ENCODE data around the gene SPSB4.

SPSB4 gene

DNA sequence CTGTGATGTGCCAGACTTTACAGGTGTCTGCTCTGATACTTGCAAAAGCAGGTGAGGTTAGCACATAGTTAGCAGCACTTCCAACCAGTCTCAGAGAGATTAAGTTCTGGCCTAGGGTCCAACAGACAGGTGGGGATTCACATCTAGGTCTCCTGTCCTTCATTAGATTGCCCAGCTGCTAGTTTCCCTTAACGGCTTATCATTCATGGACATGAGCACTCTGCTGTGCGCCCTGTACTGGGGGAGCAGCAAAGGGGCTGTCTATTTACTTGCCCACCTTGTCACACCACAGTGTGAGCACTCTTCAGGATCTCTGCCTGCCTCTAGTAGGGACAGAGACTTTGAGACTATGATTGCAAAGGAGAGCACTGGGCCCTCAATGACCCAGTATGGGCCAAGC lies 8.7 kb downstream of the SPSB4 start:
- TF ChIP-seq, protein P1, sequence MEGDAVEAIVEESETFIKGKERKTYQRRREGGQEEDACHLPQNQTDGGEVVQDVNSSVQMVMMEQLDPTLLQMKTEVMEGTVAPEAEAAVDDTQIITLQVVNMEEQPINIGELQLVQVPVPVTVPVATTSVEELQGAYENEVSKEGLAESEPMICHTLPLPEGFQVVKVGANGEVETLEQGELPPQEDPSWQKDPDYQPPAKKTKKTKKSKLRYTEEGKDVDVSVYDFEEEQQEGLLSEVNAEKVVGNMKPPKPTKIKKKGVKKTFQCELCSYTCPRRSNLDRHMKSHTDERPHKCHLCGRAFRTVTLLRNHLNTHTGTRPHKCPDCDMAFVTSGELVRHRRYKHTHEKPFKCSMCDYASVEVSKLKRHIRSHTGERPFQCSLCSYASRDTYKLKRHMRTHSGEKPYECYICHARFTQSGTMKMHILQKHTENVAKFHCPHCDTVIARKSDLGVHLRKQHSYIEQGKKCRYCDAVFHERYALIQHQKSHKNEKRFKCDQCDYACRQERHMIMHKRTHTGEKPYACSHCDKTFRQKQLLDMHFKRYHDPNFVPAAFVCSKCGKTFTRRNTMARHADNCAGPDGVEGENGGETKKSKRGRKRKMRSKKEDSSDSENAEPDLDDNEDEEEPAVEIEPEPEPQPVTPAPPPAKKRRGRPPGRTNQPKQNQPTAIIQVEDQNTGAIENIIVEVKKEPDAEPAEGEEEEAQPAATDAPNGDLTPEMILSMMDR (conservative IDR thresholded peaks at IDR 0.05; ENCODE audit: low read depth, low read length): no peak
- no peaks in the 10 kb centered on the region for H3K27me3 ChIP-seq (ENCODE audit: insufficient read depth, low read depth)
- no peaks in the 10 kb centered on the region for H3K4me1 ChIP-seq (ENCODE audit: low read depth, poor library complexity, severe bottlenecking)

GRCh38 chr3:141060327-141060726 lies 9.2 kb downstream of the SPSB4 start:
- H3K36me3 ChIP-seq (ENCODE audit: insufficient read depth): no peaks in the 10 kb centered on the region
- no peak overlapping the region for H2AFZ ChIP-seq (ENCODE audit: low read depth)
- no peak overlapping the region for H3K4me2 ChIP-seq
- H3K79me2 ChIP-seq (ENCODE audit: insufficient read depth, low read depth): no peaks in the 10 kb centered on the region
- no peak overlapping the region for H3K27ac ChIP-seq
- no peaks in the 10 kb centered on the region for H4K20me1 ChIP-seq (ENCODE audit: insufficient read depth)
- H3K27me3 ChIP-seq (ENCODE audit: insufficient read depth, low read depth): no peaks in the 10 kb centered on the region
- no peaks in the 10 kb centered on the region for H3K4me1 ChIP-seq (ENCODE audit: low read depth, poor library complexity, severe bottlenecking)
- H3K9ac ChIP-seq: no peak overlapping the region
- no peak overlapping the region for H3K4me3 ChIP-seq (IDR thresholded peaks at IDR 0.05; ENCODE audit: insufficient read depth, low read depth, low read length)
- TF ChIP-seq, protein P1 (conservative IDR thresholded peaks at IDR 0.05; ENCODE audit: low read depth, low read length): no peak

More for the DNA sequence above, 8.7 kb downstream of the SPSB4 start:
- Histone ChIP-seq H3K27ac (no peak overlapping the region), H3K9ac (no peak overlapping the region), H2AFZ (ENCODE audit: low read depth) (no peak overlapping the region), H3K79me2 (ENCODE audit: insufficient read depth, low read depth) (no peaks in the 10 kb centered on the region), H4K20me1 (ENCODE audit: insufficient read depth) (no peaks in the 10 kb centered on the region), H3K4me2 (no peak overlapping the region), H3K4me3 (IDR thresholded peaks at IDR 0.05; ENCODE audit: insufficient read depth, low read depth, low read length) (no peak overlapping the region), H3K36me3 (ENCODE audit: insufficient read depth) (no peaks in the 10 kb centered on the region)

- Histone ChIP-seq H3K27ac (no peak overlapping the region), H3K27me3 (ENCODE audit: insufficient read depth, low read depth) (no peaks in the 10 kb centered on the region), H2AFZ (ENCODE audit: low read depth) (no peak overlapping the region), H3K4me1 (ENCODE audit: low read depth, poor library complexity, severe bottlenecking) (no peaks in the 10 kb centered on the region), H3K4me2 (no peak overlapping the region), H3K9ac (no peak overlapping the region), H3K79me2 (ENCODE audit: insufficient read depth, low read depth) (no peaks in the 10 kb centered on the region), H3K4me3 (IDR thresholded peaks at IDR 0.05; ENCODE audit: insufficient read depth, low read depth, low read length) (no peak overlapping the region), H4K20me1 (ENCODE audit: insufficient read depth) (no peaks in the 10 kb centered on the region), H3K36me3 (ENCODE audit: insufficient read depth) (no peaks in the 10 kb centered on the region)
- TF ChIP-seq, protein P1 (conservative IDR thresholded peaks at IDR 0.05; ENCODE audit: low read depth, low read length): no peak
These were observed 12.7 kb downstream of the SPSB4 start for GRCh38 chr3:141063831-141064230.

DNA sequence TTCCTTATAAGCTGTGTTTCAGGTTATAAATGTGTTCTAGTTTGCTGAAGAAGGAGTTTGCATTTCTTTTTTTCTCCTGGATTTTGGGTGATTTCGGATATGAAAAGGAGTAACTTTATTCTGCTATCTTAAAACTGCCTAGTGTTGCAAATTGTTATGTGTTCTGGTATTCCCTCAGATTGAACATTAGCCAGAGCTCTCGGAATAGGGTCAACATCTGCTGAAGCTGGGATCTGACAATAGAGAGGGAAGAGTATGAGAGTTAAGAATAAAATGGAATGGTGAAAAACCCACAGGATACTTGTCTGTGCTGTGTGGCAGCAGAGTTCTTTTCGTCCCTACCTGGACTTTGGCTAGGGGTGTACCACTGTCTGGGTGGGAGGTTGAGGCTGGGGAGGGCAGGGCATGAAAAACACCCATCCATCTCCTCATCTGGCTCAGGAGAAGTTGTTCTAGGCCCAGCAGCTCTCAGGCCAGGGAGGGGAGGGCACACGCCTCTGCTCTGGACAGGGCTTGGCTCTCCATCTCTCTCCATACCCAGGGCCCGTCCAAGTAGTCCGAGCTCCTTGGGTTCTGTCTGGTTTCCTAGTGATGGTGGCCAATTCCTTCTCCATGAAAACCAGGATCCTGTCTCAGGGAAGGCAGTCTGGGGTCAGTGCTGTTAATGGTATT lies 13.2 kb downstream of the SPSB4 start:
- Histone ChIP-seq H3K27ac (no peak overlapping the region), H3K27me3 (ENCODE audit: insufficient read depth, low read depth) (no peaks in the 10 kb centered on the region), H4K20me1 (ENCODE audit: insufficient read depth) (no peaks in the 10 kb centered on the region), H3K79me2 (ENCODE audit: insufficient read depth, low read depth) (no peaks in the 10 kb centered on the region), H2AFZ (ENCODE audit: low read depth) (no peak overlapping the region), H3K36me3 (ENCODE audit: insufficient read depth) (no peaks in the 10 kb centered on the region), H3K4me1 (ENCODE audit: low read depth, poor library complexity, severe bottlenecking) (no peaks in the 10 kb centered on the region), H3K4me2 (no peak overlapping the region), H3K9ac (no peak overlapping the region), H3K4me3 (IDR thresholded peaks at IDR 0.05; ENCODE audit: insufficient read depth, low read depth, low read length) (no peak overlapping the region)
- TF ChIP-seq, protein P1 (conservative IDR thresholded peaks at IDR 0.05; ENCODE audit: low read depth, low read length): no peak
